ENCODE data around the gene FCGBP. TPM values are rescaled to one million over a fixed set of nuclear protein-coding genes. Genes with fewer than 3 reads are reported as not detected.

The FCGBP gene
- total and polyA plus RNA-seq, 7 donors = 0.45 to 8.7 (median 7.1) TPM

GRCh38 chr19:39940221-39940833 lies 5.9 kb upstream of the FCGBP start:
- Histone ChIP-seq H3K27me3 (ENCODE audit: insufficient read depth in 3 of 3, low read length in 2 of 3) (peaks cover 0 to 1% (median 0%) of the 10 kb centered on the region in 3 donors), H3K9me3 (peaks cover 3% of the 10 kb centered on the region), H3K4me1 (no peaks in the 10 kb centered on the region), H3K27ac (no peak overlapping the region), H3K4me3 (no peak overlapping the region), H3K36me3 (ENCODE audit: insufficient read depth in 1 of 2, low read depth in 1 of 2) (no peaks in the 10 kb centered on the region)
- ATAC-seq (no peak), DNase-seq (no peak)
- no peak for TF ChIP-seq CTCF (IDR thresholded peaks at IDR 0.05)
- intact Hi-C loops (cut with DNase I) = no loop called here
- WGBS, 3 donors = 43 to 52% (median 48%) methylated on average over 1 of the region's 1 CpG

GRCh38 chr19:39939556-39939955 lies 5.1 kb upstream of the FCGBP start:
- H3K27me3 ChIP-seq (ENCODE audit: insufficient read depth in 3 of 3, low read length in 2 of 3) = peaks cover 0 to 3% (median 0%) of the 10 kb centered on the region in 3 donors
- H3K36me3 ChIP-seq (ENCODE audit: insufficient read depth in 1 of 2, low read depth in 1 of 2) = no peaks in the 10 kb centered on the region
- no peaks in the 10 kb centered on the region for H3K4me1 ChIP-seq
- peaks cover 3% of the 10 kb centered on the region for H3K9me3 ChIP-seq
- intact Hi-C loops (cut with DNase I) = no loop called here
- 75 to 79% (median 76%) methylated on average over 6 of the region's 6 CpGs for WGBS, 3 donors
- no peak for DNase-seq
- H3K4me3 ChIP-seq = no peak overlapping the region
- no peak for ATAC-seq
- no peak overlapping the region for H3K27ac ChIP-seq
- TF ChIP-seq CTCF (IDR thresholded peaks at IDR 0.05) = no peak

- H3K27me3 ChIP-seq (ENCODE audit: insufficient read depth in 3 of 3, low read length in 2 of 3) = peaks cover 0 to 3% (median 0%) of the 10 kb centered on the region in 3 donors
- no peak for DNase-seq
- H3K4me1 ChIP-seq = no peaks in the 10 kb centered on the region
- peaks cover 3% of the 10 kb centered on the region for H3K9me3 ChIP-seq
- no peaks in the 10 kb centered on the region for H3K36me3 ChIP-seq (ENCODE audit: insufficient read depth in 1 of 2, low read depth in 1 of 2)
- intact Hi-C loops (cut with DNase I) = no loop called here
- no peak overlapping the region for H3K27ac ChIP-seq
- no peak overlapping the region for H3K4me3 ChIP-seq
- 33 to 41% (median 34%) methylated on average over 2 of the region's 2 CpGs for WGBS, 3 donors
- no peak for ATAC-seq
- TF ChIP-seq CTCF (IDR thresholded peaks at IDR 0.05) = no peak
These were observed 3.4 kb upstream of the FCGBP start for GRCh38 chr19:39937787-39938186.

GRCh38 chr19:39937094-39937720 lies 2.8 kb upstream of the FCGBP start:
- H3K36me3 ChIP-seq (ENCODE audit: insufficient read depth in 1 of 2, low read depth in 1 of 2) = no peaks in the 10 kb centered on the region
- no peaks in the 10 kb centered on the region for H3K4me1 ChIP-seq
- no peak overlapping the region for H3K27ac ChIP-seq
- H3K27me3 ChIP-seq (ENCODE audit: insufficient read depth in 3 of 3, low read length in 2 of 3) = peaks cover 0 to 3% (median 0%) of the 10 kb centered on the region in 3 donors
- DNase-seq (no peak), ATAC-seq (no peak)
- WGBS, 3 donors = 68 to 76% (median 75%) methylated on average over 5 of the region's 5 CpGs
- no peak for TF ChIP-seq CTCF (IDR thresholded peaks at IDR 0.05)
- intact Hi-C loops (cut with DNase I) = no loop called here
- H3K9me3 ChIP-seq = peaks cover 3% of the 10 kb centered on the region
- no peak overlapping the region for H3K4me3 ChIP-seq

Data from psoas muscle (tissue), 8 donors.